ENCODE data around the gene ACTR6.
A peak's percentile ranks its signal among the peaks of the same experiment; 100 is the strongest.
"Not testable (repeated sequence)": the region's sequence is repeated elsewhere in the genome, so short reads cannot be mapped to it uniquely, and the experiment has no call there.

Gene ACTR6

GRCh38 chr12:100185361-100185894 is 15.2 kb upstream of the ACTR6 start:
- no peak for DNase-seq

DNA sequence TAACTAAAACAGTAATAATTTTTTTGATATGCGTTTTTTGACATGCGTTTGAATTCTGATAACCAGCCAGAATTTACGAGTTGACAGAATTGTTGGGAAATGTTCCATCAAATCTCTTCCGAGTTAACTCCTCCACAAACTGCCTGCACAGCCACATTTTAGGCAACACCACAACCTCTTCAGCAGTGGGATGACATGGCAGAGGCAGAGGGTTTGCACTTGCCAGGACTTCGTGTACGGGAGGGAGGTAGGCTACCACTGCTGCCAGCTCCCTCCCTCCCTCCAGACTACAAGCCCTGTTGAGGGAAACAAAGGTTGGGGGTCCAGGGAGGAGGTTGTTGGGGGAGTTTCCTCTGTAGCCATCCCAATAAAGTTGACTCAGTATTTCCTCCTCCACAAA is 14.5 kb upstream of the ACTR6 start:
- DNase-seq = no peak

- no peak for DNase-seq
Observed at GRCh38 chr12:100187068-100187467, 13.5 kb upstream of the ACTR6 start.

- no peak for DNase-seq
Observed at GRCh38 chr12:100187857-100188519, 12.6 kb upstream of the ACTR6 start.

- DNase-seq = not testable (repeated sequence)
Observed at GRCh38 chr12:100188888-100189635, 11.6 kb upstream of the ACTR6 start.

- no peak for DNase-seq
Observed at GRCh38 chr12:100189636-100190394, 10.8 kb upstream of the ACTR6 start.

DNA sequence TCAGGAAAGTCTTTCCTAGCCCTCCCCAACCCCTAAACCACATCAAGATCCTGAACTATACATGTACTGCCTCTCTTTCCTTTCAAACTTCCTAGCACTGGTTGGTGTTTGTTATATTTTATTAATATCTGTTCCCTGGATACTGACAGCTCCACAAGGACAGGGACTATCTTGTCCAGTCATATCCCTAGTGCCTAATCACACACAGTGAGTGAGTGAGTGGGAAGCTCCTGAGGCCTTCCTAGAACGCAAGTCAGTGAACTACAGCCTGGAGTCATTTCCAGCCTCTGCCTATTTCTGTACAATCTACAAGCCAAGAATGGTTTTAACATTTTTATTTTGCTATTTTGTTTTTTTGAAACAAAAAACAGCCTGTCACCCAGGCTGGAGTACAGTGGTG is 7.5 kb upstream of the ACTR6 start:
- DNase-seq = no peak

DNA sequence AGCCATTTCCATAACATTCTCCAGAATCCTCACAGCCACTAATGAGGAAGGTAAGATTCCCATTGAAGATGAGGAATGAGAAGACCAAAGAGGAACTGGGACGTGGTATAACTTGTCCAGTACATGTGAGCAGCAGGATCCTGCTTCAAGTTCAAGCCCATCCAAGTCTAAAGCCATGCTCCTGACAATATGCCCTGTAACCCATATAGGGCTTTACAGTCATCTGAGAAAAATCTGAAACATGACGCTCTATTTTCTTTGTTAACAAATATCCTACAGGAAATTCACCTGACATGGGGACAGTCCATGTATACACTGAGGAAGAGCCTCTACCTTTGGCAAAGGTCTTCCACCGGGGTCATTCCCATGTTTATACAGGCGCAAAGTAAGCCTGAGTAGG is 3.1 kb upstream of the ACTR6 start:
- no peak for DNase-seq

DNA sequence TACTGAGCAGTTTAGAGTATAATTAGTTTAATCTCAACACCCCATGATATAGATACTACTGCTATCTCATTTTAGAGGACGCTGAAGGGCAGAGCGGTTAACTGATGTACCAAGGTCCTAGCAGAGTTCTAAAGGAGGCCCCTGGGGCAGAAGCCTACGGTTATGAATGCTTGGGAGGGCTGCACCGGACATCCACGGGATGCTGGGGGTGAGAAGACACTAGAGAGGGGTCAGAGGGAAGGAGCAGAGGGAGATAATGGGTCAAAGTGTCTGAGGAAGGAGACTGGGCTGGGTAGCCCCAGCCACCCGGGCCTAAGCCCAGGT is 1.6 kb upstream of the ACTR6 start:
- DNase-seq = no peak

DNA sequence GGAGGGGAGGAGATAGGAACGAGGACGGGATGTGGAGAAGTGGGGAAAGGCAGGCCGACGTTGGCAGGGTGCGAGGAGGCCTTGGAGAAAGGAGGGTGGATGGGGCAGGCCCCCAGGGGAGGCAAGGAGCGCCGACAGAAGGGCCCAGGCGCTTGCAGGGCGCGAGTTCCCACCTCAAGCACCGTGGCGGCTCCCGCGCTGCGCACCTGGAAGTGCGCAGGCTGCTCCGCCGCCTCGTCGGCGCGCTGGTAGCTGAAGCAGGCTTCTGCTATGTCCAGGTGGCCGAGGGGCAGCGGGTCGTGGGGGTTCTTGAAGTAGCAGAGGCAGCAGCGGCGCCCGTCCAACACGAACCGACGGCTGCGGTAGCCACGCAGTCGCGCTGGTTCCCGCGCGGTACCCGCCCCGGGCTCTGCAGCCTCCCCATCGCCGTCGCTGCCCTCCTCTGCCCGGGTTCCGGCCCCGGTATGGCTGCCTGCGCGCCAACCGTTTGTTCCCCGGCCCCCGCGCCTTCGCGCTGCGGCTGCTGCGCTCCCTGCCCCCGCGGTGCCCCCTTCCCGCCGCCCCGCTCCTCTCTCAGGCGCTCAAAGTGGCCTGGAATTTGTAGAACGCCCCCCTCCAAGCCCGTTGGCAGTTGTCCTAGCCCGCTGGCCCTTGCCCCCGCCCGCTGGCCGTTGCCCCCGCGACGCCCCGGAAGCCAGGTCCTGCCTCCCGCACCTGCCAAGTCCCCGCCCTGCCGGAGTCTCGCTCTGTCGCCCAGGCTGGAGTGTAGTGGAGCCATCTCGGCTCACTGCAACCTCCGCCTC is 1.1 kb upstream of the ACTR6 start:
- DNase-seq = peak; percentile 55

- DNase-seq = no peak
Observed at GRCh38 chr12:100201604-100202423, 1.2 kb downstream of the ACTR6 start.

GRCh38 chr12:100207311-100207710 is 6.7 kb downstream of the ACTR6 start:
- no peak for DNase-seq

DNA sequence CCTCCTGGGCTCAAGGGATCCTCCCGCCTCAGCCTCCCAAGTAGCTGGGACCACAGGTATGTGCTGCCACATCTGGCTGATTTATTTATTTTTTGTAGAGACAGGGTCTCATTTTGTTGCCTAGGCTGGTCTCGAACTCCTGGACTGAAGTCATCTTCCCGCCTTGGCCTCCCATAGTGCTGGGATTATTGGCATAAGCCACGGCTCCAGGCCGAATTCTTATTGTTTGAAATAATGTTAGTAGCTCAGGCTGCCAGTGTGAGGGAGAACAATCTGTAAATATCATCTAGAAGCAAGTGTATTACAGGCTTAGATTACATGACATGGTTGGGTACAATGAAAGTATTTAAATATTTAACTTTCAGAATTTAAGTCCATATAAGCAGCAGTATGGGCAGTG is 8.2 kb downstream of the ACTR6 start:
- no peak for DNase-seq

DNA sequence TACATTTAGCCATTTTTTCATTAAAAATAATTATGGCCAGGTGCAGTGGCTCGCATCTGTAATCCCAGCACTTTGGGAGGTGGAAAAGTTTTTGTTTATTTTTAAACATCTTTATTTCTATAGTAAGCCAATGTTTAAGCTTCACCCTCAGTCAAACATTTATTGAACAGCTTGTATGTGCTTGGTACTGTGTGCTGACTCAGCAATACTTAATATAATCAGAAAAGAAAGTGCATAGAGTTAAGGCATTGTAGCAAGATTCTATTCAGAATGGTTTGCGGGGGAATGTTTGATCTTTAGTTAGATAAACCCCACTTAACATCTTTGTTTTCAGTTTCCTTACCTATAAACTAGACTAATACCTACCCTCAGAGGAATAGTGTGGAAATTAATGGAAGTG is 11.1 kb downstream of the ACTR6 start:
- no peak for DNase-seq

DNA sequence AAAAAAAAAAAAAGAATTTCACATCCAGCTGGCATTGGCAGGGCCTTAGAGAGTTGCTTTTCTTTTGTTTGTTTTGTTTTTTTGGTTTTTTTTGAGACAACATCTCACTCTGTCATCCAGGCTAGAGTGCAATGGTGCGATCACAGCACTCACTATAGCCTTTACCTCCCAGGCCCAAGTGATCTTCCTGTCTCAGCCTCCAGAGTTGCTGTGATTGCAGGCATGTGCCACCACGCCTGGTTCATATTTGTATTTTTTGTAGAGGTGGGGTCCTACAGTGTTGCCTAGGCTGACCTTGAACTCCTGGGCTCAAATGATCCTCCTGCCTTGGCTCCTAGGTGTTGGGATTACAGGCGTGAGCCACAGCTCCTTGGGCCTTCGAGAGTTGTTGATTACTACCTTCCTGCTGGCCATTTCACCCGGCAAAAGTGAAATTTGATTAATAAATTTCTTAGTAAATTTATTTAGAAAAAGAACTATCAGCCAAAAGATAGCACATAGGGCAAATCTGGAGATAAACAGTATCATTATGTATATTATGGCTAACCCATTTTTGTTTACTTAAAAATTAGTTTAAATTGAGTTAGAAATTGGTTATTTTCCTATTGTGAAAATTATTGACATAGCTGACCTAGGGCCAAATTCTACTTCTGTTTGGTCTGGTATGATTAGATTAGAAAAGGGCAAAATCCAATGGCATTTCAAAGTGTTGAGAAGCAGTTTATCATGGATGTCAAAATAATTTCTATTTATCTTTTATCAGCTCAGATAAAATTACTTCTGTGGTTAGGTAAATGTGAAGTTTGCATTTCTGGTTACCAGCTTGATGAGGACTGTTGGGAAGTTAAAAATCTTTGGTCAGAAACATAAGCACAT is 12.6 kb downstream of the ACTR6 start:
- DNase-seq = no peak

- no peak for DNase-seq
Observed at GRCh38 chr12:100214518-100214917, 13.9 kb downstream of the ACTR6 start.

GRCh38 chr12:100215209-100215608 is 14.6 kb downstream of the ACTR6 start:
- no peak for DNase-seq

DNA sequence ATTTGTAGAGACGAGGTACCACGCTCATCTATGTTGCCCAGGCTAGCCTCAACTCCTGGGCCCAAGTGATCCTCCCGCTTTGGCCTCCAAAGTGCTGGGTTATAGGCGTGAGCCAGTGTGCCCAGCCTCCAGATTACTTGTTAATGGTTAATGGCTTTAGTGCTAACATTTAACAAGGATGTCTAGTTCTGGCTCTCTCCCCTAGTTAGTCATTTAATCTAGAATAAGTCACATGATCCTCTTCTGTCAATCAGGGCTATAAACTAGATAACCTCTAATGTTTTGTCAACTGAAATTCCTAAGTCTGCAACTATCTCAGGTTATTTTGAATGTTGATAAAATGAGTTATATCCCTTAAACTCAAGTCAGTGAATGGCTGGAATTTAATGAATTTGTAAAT is 15.7 kb downstream of the ACTR6 start:
- no peak for DNase-seq

DNA sequence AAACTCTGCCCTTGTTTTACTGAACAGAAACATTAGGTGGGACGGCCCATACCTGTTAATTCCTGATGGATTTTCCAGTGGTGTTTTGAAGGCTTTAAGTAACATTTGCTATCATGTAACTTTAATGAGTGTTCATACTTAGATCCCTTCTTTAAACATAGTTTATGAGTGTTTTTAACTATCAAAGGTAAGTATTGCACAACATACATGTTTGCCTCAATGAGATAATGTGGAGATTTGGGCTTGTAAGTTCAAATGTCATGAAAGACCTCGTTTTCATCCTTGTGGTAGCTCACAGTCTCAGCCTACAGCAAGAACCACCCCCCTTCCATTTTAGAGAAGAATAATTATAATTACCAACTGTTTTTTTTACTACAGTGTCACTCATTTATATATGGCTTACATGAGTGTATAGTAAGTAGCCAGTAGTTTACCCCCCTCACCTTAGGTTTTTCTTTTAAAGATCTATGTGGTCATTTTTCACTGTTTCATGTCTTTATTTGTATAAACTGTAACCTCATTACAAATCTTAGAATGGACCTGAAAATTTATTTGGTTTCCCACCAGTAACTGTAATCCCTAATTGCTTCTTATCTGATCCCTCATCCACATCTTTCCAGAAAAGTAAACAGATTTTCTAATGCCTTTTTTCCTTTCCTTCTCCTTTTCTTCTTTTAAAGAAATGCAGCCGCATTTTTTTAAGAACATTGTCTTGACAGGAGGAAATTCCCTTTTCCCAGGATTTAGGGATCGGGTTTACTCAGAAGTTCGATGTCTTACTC is 18.9 kb downstream of the ACTR6 start:
- no peak for DNase-seq

- no peak for DNase-seq
Observed at GRCh38 chr12:100221523-100221922, 20.9 kb downstream of the ACTR6 start.
